Fibroblast of the aortic adventitia (primary cell): Measurements from ENCODE around the gene CDHR1. TPM values are rescaled to one million over a fixed set of nuclear protein-coding genes. Genes with fewer than 3 reads are reported as not detected.

ENCODE experiments used
- DNase-seq: peaks from one replicate; pipeline ENCODE4 v3.0.0-alpha.2; 2010; ENCODE audit warnings: low read depth
- H3K4me3 ChIP-seq: 2 replicates; pipeline ENCODE4 v1.5.1; 2011; ENCODE audit warnings: low read depth, mild to moderate bottlenecking, control low read depth, low read length, moderate library complexity
- total RNA-seq: library from RNA; depleted of rRNA; stranded (reverse); fragments of >200 nt; gene quantifications from 2 replicates; pipeline ENCODE4 v1.2.3, GENCODE V29; 2012; ENCODE audit warnings: low replicate concordance
- TF ChIP-seq, protein P1 (sequence below): IDR thresholded peaks from 2 replicates; pipeline ENCODE4 v1.5.1; 2011; ENCODE audit warnings: mild to moderate bottlenecking, low read length, control low read depth, inconsistent platforms; ENCODE audit not compliant: insufficient read depth

Gene CDHR1
- total RNA-seq, 1 donor, result not detected

DNA sequence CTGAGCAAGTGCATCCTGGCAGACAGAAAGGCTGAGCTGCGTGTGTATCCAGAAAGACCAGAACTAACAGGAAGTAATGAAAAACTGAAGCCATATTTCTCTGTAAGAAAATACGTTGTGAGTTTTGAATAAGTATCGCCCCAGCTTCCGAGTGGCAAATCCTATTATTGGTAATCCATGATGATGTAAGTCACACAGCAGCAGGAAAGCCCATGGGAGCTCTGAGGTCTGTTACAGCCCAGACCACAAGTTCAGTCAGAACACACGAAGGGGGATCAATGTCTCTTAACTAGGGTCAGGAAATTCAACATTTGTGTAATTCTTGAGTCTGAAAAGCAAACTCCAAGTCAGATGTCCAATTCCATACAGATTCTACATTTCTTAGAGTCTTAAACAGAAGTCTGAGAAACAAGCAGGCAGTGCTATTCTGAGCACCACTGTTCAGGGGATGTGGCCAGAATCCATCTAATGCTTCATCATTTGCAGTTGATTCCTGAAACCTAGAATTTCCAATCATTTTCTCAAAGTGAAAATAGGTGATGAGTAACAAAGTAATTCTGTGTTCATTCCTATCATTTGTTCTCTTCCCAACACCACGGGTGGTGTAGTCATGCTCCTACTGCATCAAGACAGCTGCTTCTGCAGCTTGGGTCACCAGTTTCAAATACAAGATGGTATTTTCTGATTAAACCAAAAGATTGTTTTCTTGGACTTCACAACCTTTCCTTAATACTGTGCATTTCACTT lies 31.3 kb downstream of the CDHR1 start, which contains the start of gene LRIT2:
TSS of gene LRIT2 (minus strand) at position 118 of the 747 bp plus-strand sequence. CDS start at position 94, 24 bp downstream.
- no peak within 1 kb of the TSS for H3K4me3 ChIP-seq
- TF ChIP-seq, protein P1, sequence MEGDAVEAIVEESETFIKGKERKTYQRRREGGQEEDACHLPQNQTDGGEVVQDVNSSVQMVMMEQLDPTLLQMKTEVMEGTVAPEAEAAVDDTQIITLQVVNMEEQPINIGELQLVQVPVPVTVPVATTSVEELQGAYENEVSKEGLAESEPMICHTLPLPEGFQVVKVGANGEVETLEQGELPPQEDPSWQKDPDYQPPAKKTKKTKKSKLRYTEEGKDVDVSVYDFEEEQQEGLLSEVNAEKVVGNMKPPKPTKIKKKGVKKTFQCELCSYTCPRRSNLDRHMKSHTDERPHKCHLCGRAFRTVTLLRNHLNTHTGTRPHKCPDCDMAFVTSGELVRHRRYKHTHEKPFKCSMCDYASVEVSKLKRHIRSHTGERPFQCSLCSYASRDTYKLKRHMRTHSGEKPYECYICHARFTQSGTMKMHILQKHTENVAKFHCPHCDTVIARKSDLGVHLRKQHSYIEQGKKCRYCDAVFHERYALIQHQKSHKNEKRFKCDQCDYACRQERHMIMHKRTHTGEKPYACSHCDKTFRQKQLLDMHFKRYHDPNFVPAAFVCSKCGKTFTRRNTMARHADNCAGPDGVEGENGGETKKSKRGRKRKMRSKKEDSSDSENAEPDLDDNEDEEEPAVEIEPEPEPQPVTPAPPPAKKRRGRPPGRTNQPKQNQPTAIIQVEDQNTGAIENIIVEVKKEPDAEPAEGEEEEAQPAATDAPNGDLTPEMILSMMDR, result no peak
- no peak for DNase-seq

GRCh38 chr10:84226616-84227015 lies 32.3 kb downstream of the CDHR1 start:
- TF ChIP-seq, protein P1, result no peak
- no peak for DNase-seq
- H3K4me3 ChIP-seq, result no peak overlapping the region

DNA sequence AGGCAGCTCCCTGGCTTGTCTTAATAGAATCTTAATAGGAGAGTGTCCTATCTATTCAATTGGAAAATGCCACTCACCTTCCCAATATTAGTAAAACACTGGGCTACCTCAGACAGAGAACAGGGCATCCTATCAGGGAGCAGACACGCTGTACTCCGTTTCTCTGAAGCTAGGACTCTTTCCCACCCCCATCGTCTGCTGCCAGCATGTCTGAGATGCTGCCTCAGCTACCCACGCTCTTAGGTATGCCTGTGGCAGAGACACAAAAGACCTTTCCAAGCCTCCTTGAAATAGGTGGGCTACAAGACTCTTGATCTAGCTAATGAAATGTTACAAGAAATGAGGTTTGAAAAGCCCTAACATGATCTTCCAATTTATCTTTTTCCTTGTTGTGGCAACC lies 33.5 kb downstream of the CDHR1 start:
- no peak for DNase-seq
- TF ChIP-seq, protein P1, result no peak
- H3K4me3 ChIP-seq, result no peak overlapping the region

- H3K4me3 ChIP-seq, result no peak overlapping the region
- no peak for DNase-seq
Measured at GRCh38 chr10:84230359-84230758, 36.0 kb downstream of the CDHR1 start.

DNA sequence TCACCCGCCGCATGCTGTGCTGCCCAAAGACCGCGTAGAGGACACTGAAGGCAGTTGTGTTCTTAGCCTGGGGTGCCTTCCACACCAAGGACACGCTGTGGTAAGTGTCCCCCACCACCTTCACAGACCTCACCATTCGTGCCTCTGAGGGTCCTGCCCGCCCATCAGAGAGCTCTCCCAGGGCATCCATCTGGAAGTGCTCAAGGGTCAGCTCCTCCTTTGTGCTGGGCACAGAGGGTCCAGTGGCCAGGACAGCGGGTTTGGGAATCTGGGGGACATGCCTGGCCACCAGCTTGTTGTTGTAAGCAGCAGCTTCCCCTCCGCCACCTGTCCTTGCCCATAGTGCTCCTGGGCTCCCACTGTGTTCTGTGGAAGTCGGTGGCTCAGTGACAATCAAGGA lies 38.0 kb downstream of the CDHR1 start:
- no peak overlapping the region for H3K4me3 ChIP-seq
- no peak for DNase-seq
- TF ChIP-seq, protein P1, result no peak

More at GRCh38 chr10:84230359-84230758, 36.0 kb downstream of the CDHR1 start:
- TF ChIP-seq, protein P1, result no peak

DNA sequence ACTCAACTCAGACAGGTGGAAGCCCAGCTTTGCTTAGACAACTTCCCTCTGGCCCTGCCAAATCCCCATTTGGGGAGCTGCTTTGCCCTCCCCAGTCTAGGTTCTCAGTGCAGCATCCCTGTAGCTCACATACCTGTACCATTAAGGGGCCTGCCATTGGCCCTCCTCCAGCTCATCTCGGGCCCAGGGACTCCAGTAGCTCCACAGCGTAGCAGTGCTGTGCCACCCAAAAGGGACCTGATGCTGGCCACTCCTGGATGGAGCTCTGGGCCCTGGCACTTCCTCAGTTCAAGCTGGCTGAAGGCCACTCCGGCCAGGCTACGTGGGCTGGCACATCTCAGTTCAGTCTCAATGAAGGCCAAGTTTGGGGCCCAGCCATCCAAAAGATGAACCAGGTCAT lies 39.6 kb downstream of the CDHR1 start:
- no peak overlapping the region for H3K4me3 ChIP-seq
- TF ChIP-seq, protein P1, result no peak
- no peak for DNase-seq
